ENCODE measurements around the gene BACH2. TPM values are rescaled to one million over a fixed set of nuclear protein-coding genes. Genes with fewer than 3 reads are reported as not detected.

Gene BACH2
- total and polyA plus RNA-seq, 9 of the 15 experiments (the other 6 are each of a cell fraction or from before 2014, with no cell fraction given), result 0.06 to 3.1 (median 0.59) TPM

DNA sequence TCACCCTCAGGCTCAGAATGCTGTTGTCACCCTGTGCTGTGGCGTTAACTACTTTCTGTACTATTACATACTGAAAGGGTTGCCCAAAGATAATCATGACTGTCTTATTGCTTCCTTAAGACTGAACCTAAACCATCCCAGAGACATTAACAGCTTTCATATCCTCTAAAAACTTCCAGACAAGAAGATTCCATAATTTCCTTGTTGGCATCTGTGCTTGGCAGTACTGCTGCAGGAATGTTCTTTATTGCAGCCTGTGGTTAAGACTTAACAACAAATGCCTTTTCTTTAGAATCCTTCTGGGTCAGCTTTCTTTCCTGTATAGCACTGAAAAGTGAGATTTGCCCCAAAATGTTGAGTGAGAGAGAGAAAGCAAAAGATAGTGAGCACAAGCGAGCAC is 292.7 kb downstream of the BACH2 start:
- in situ Hi-C loops (cut with MboI) (no loop called here), intact Hi-C loops (cut with micrococcal nuclease) (no loop called here)
- Histone ChIP-seq H3K9ac (ENCODE audit: insufficient read depth in 1 of 2, low read depth in 2 of 2, low read length in 2 of 2) (no peak overlapping the region), H3K79me2 (ENCODE audit: control insufficient read depth, insufficient read depth, low read length) (no peaks in the 10 kb centered on the region), H2AFZ (ENCODE audit: low read depth, low read length) (no peak overlapping the region), H3K27ac (ENCODE audit: extremely low read depth, low read depth, low read length) (no peak overlapping the region), H4K20me1 (replicated peaks; ENCODE audit: control insufficient read depth, insufficient read depth, low read length) (no peaks in the 10 kb centered on the region), H3K27me3 (ENCODE audit: control insufficient read depth in 2 of 2, insufficient read depth in 2 of 2, low read length in 2 of 2) (no peaks in the 10 kb centered on the region), H3K9me3 (replicated peaks; ENCODE audit: control insufficient read depth, insufficient read depth, low read depth, low read length) (no peaks in the 10 kb centered on the region), H3K36me3 (ENCODE audit: control insufficient read depth, insufficient read depth, low read length) (no peaks in the 10 kb centered on the region), H3K9me1 (ENCODE audit: control insufficient read depth, insufficient read depth, low read length) (no peaks in the 10 kb centered on the region), H3K4me2 (ENCODE audit: insufficient read depth, low read length) (no peak overlapping the region), H3K4me3 (no peak overlapping the region), H3K4me1 (replicated peaks in 1 of 2; ENCODE audit: control insufficient read depth in 2 of 2, insufficient read depth in 2 of 2, low read length in 2 of 2) (no peaks in the 10 kb centered on the region)
- ATAC-seq (no peak), FAIRE-seq (no peak), DNase-seq (ENCODE audit: extremely low read depth in 1 of 4, low spot score in 3 of 4) (no peak)
- no TSS peak for BruUV-seq (replicated peaks)
- CTCF ChIA-PET (ENCODE audit: low intra/inter-chr PET ratio), result no interaction called here
- TF ChIP-seq, protein P1, sequence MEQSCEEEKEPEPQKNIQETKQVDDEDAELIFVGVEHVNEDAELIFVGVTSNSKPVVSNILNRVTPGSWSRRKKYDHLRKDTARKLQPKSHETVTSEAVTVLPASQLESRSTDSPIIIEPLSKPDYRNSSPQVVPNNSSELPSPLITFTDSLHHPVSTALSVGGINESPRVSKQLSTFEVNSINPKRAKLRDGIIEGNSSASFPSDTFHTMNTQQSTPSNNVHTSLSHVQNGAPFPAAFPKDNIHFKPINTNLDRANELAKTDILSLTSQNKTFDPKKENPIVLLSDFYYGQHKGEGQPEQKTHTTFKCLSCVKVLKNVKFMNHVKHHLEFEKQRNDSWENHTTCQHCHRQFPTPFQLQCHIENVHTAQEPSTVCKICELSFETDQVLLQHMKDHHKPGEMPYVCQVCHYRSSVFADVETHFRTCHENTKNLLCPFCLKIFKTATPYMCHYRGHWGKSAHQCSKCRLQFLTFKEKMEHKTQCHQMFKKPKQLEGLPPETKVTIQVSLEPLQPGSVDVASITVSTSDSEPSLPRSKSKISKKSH (CRISPR knock-in tag; IDR thresholded peaks at IDR 0.05), result no peak
- TF ChIP-seq PYGO2 (tag; IDR thresholded peaks at IDR 0.05), result no peak
- TF ChIP-seq, protein P2, sequence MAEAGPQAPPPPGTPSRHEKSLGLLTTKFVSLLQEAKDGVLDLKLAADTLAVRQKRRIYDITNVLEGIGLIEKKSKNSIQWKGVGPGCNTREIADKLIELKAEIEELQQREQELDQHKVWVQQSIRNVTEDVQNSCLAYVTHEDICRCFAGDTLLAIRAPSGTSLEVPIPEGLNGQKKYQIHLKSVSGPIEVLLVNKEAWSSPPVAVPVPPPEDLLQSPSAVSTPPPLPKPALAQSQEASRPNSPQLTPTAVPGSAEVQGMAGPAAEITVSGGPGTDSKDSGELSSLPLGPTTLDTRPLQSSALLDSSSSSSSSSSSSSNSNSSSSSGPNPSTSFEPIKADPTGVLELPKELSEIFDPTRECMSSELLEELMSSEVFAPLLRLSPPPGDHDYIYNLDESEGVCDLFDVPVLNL (CRISPR knock-in tag; IDR thresholded peaks at IDR 0.05; ENCODE audit: low read depth), result no peak
- TF ChIP-seq DMBX1 (CRISPR knock-in tag; IDR thresholded peaks at IDR 0.05; ENCODE audit: borderline replicate concordance), result no peak
- TF ChIP-seq ETS2 (tag; IDR thresholded peaks at IDR 0.05; ENCODE audit: borderline replicate concordance, poor library complexity, severe bottlenecking), result no peak
- TF ChIP-seq, protein P3, sequence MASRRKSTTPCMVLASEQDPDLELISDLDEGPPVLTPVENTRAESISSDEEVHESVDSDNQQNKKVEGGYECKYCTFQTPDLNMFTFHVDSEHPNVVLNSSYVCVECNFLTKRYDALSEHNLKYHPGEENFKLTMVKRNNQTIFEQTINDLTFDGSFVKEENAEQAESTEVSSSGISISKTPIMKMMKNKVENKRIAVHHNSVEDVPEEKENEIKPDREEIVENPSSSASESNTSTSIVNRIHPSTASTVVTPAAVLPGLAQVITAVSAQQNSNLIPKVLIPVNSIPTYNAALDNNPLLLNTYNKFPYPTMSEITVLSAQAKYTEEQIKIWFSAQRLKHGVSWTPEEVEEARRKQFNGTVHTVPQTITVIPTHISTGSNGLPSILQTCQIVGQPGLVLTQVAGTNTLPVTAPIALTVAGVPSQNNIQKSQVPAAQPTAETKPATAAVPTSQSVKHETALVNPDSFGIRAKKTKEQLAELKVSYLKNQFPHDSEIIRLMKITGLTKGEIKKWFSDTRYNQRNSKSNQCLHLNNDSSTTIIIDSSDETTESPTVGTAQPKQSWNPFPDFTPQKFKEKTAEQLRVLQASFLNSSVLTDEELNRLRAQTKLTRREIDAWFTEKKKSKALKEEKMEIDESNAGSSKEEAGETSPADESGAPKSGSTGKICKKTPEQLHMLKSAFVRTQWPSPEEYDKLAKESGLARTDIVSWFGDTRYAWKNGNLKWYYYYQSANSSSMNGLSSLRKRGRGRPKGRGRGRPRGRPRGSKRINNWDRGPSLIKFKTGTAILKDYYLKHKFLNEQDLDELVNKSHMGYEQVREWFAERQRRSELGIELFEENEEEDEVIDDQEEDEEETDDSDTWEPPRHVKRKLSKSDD (conservative IDR thresholded peaks at IDR 0.05; ENCODE audit: low read length), result no peak
- TF ChIP-seq MAZ (CRISPR knock-in tag; conservative IDR thresholded peaks at IDR 0.05 in 1 of 2, IDR thresholded peaks at IDR 0.05 in 1 of 2), result no peak
- 7% methylated on average over 2 of the region's 2 CpGs for WGBS (ENCODE audit: insufficient coverage, low coverage, missing lambda C conversion rate)
- POLR2A ChIA-PET, result no interaction called here

Measured in K562 (cell line).